ENCODE data around the gene DOK5. TPM values are rescaled to one million over a fixed set of nuclear protein-coding genes. Genes with fewer than 3 reads are reported as not detected.

Gene DOK5
- total and polyA plus RNA-seq, 2 of the 8 experiments (the other 6 are each of a cell fraction or from before 2014, with no cell fraction given) = 8.9 to 15.0 TPM

- Histone ChIP-seq H3K9me3 (ENCODE audit: insufficient read depth in 2 of 2, low read depth in 1 of 2, low read length in 1 of 2) (no peaks in the 10 kb centered on the region), H3K4me3 (ENCODE audit: extremely low read depth in 1 of 4, insufficient read depth in 2 of 4, low read depth in 3 of 4, low read length in 4 of 4) (no peak overlapping the region), H3K18ac (ENCODE audit: extremely low read depth, low read length) (no peak overlapping the region), H3K23ac (ENCODE audit: insufficient read length) (no peak overlapping the region), H4K5ac (ENCODE audit: insufficient read length, low read depth, low read length) (no peak overlapping the region), H2BK12ac (ENCODE audit: low read depth, low read length) (no peak overlapping the region), H3K56ac (replicated peaks; ENCODE audit: insufficient read length, low read depth, low read length) (no peak overlapping the region), H3K27me3 (replicated peaks in 1 of 4; ENCODE audit: control insufficient read depth in 3 of 4, extremely low read depth in 1 of 4, insufficient read depth in 3 of 4, low read length in 3 of 4) (no peaks in the 10 kb centered on the region), H3K14ac (ENCODE audit: insufficient read length) (no peak overlapping the region), H4K91ac (replicated peaks; ENCODE audit: insufficient read length, low read length) (no peak overlapping the region), H2BK120ac (replicated peaks; ENCODE audit: low read depth, low read length) (no peak overlapping the region), H2AFZ (ENCODE audit: low read length) (no peak overlapping the region), H2BK15ac (ENCODE audit: low read length) (no peak overlapping the region), H2BK20ac (ENCODE audit: low read length) (no peak overlapping the region), H2BK5ac (ENCODE audit: low read depth, low read length) (no peak overlapping the region), H4K8ac (ENCODE audit: extremely low read depth, insufficient read depth, low read length) (no peak overlapping the region), H2AK5ac (ENCODE audit: low read depth, low read length) (no peak overlapping the region), H4K20me1 (replicated peaks in 1 of 2; ENCODE audit: control insufficient read depth in 1 of 2, insufficient read depth in 2 of 2, low read length in 2 of 2) (no peaks in the 10 kb centered on the region), H3K27ac (ENCODE audit: low read depth, low read length) (no peak overlapping the region), H3K9ac (replicated peaks in 1 of 4; ENCODE audit: extremely low read depth in 1 of 4, low read depth in 3 of 4, low read length in 3 of 4) (no peak overlapping the region), H3K23me2 (ENCODE audit: low read depth, low read length) (no peaks in the 10 kb centered on the region), H3K4me2 (ENCODE audit: insufficient read depth in 1 of 2, low read depth in 2 of 2, low read length in 2 of 2) (no peak overlapping the region), H3K36me3 (ENCODE audit: control insufficient read depth in 2 of 4, insufficient read depth in 4 of 4, low read length in 3 of 4) (no peaks in the 10 kb centered on the region), H3K4ac (replicated peaks; ENCODE audit: insufficient read length, low read depth, low read length) (no peak overlapping the region), H3K4me1 (replicated peaks in 1 of 4; ENCODE audit: control insufficient read depth in 3 of 4, insufficient read depth in 4 of 4, low read length in 3 of 4) (no peaks in the 10 kb centered on the region), H3K79me2 (ENCODE audit: control insufficient read depth in 1 of 2, insufficient read depth in 2 of 2, low read length in 2 of 2) (no peaks in the 10 kb centered on the region), H3K79me1 (ENCODE audit: low read depth, low read length) (no peaks in the 10 kb centered on the region)
- FAIRE-seq = no peak
- TF ChIP-seq CBX5 (IDR thresholded peaks at IDR 0.05; ENCODE audit: low read depth, low read length) = no peak
- no peak for TF ChIP-seq NRF1 (IDR thresholded peaks at IDR 0.05; ENCODE audit: low read depth, low read length)
- no peak for TF ChIP-seq POU5F1 (IDR thresholded peaks at IDR 0.05; ENCODE audit: low read depth, low read length)
- TF ChIP-seq ASH2L (IDR thresholded peaks at IDR 0.05; ENCODE audit: low read length) = no peak
- TF ChIP-seq SP4 (IDR thresholded peaks at IDR 0.05; ENCODE audit: low read length) = no peak
- TF ChIP-seq KDM4A (IDR thresholded peaks at IDR 0.05; ENCODE audit: low read depth, low read length, severe bottlenecking) = no peak
- TF ChIP-seq PHF8 (conservative IDR thresholded peaks at IDR 0.05; ENCODE audit: low read depth, low read length) = no peak
- 88% methylated on average over 4 of the region's 4 CpGs; no CpG with 5 or more reads in 1 of the 2 experiments for WGBS, 2 experiments (ENCODE audit: extremely low coverage in 1 of 2, insufficient coverage in 1 of 2, insufficient read length in 1 of 2, insufficient replicate concordance in 2 of 2, low coverage in 1 of 2, low lambda C conversion rate in 2 of 2, missing lambda C conversion rate in 1 of 2)
- POLR2A ChIA-PET (ENCODE audit: partially characterized antibody) = interaction anchor here (1.5 kb wide), 1 partner anchor 12 kb away, joined by 3 read pairs; no protein-coding TSS in a partner anchor
- CTCF ChIA-PET (ENCODE audit: partially characterized antibody) = interaction anchor here (1.4 kb wide), 1 partner anchor 39 kb away, joined by 4 read pairs; no protein-coding TSS in a partner anchor
- DNase-seq (ENCODE audit: low read depth in 1 of 2, low spot score in 2 of 2) = no peak
Observed at GRCh38 chr20:54534101-54534500, 58.7 kb downstream of the DOK5 start.
